DMS114 treated with DMSO at 0.1 percent for 48 hours (cell line): ENCODE measurements around the gene MLC1.

Experiments
- DNase-seq: peaks from one replicate; lab custom pipeline; 2025; ENCODE audit not compliant: unreplicated experiment; lab: John Stamatoyannopoulos, UW

The MLC1 gene

DNA sequence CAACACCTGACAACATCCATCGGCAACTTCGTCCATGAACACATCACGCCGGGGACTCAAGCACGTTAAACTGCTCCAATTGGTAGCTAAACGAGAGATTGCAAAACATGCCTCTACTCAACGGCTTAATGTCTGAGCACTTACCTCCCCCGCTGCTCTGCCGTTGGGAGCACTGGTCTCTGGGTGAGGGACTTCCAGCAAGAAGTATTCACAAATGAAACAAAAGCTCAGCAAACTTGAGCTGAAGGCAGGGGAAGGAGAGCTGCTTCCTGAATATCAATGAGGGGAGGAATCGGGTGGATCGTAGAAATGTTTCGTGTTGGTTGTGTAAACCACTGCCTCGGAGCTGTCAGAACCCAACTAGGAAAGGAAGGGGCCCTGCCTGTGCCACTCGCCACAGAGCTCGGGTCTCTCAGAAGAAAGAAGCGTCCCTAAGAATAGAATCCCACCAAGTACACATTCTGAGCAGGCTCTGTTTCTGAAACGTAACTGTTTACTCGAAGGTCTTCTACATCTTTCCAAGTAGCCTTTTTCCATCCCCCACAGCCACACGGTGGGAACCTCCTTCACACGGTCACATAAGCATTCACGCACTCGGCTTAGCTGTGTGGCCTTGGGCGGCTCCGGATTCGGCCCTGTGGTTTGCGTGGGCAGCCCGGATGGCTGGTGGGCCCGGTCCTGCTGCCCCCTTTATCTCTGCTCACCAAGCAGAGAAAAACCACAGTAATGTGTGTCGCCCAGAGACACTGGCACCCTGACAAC is at the start of gene MLC1:
Gene MLC1, minus strand, starts transcription at position 216 of the 762 bp plus-strand sequence. CDS start 524 bp downstream, outside the sequence.
- DNase-seq: no peak

DNA sequence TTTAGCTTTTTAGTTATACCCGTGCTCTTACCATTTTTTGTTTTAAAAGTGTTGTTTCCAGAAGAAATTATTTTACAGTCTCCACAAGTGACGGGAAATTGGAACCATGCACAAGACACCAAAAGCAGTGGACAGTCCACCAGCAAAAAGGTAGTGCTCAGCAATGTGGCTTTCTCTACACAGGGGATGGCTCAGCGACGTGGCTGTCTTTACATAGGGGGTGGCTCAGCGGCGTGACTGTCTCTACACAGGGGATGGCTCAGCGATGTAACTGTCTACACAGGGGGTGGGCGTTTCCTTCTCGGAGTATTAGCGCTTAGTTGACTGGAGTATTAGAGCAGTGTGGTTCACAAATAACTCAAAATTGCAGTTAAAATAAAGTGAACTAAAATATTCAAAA is 49.3 kb upstream of the MLC1 start:
- no peak for DNase-seq

DNA sequence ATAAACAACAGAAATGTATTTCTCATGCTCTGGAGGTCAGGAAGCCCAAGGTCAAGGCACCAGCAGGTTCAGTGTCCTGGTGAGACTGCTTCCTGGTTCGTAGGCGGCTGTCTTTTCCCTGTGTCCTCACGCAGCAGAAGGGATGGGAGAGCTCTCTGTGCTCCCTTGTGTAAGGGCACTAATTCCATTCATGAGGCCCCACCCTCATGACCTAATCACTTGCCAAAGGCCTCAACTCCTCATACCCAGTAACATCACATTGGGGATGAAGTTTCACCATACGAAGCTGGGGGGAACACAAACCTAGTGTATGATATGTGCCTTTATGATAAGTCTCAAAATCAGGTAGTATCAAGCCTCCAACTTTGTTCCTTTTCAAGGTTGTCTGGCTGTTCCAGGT is 46.7 kb upstream of the MLC1 start:
- no peak for DNase-seq

DNA sequence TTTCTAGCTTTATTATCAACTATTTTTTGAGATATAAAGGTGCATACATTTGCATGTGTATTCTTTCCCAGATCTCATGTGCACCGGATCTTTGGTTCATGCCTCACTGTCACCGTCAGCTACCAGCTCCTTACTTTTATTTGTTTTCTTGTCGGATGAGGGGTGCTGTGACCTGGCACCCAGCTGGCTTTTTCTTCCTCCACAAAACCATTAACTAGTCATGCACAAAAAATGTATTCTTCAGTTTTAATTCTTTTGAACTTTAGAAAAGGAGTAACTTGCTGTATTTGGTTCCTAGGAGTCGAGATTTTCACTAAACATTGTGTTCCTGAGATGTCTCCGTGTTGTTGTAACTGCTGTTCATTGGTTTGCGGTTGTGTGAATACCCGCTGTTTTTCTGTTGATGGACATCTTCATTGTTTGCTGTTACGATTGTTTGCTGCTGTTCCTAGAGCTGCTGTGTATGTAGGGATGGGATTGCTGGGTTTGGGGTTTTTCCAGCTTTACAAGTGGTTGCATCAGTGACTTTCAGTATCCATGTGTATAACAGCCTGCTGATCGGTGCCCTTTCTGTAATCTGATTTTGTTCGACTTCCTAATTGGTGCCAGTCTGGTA is 44.0 kb upstream of the MLC1 start:
- DNase-seq: no peak

DNA sequence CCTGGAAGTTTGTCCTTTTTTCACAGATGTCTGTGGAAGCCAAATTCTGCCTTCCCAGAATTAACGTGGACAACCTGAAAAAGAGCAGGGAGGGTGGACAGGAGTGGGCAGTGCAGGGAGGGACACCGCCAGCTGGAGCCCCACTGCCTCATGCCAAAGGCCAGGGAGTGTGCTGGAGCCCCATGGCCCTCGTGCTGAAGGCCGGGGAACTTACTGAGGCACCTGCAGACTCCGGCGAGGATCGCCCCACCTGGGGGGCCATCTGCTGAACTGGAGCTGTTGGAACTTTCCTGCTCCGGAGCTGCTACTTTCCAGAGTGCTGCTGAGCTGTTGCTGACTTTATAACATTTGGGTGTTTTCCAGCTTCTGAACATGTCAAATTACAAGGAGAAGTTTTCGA is 39.8 kb upstream of the MLC1 start:
- DNase-seq: no peak

DNA sequence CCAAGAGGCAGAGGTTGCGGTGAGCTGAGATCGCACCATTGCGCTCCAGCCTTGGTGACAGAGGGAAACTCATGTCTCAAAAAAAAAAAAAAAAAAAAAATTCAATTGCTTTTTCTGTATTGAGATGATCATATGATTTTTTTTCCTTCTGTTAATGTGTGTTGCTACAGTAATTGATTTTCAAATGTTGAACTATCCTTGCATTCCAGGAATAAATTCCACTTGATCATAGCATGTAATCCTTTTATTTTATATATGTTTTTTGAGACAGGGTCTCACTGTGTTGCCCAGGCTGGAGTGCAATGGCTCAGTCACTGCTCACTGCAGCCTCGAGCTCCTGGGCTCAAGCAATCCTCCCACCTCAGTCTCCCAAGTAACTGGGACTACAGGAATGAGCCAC is 37.9 kb upstream of the MLC1 start:
- DNase-seq: no peak

DNA sequence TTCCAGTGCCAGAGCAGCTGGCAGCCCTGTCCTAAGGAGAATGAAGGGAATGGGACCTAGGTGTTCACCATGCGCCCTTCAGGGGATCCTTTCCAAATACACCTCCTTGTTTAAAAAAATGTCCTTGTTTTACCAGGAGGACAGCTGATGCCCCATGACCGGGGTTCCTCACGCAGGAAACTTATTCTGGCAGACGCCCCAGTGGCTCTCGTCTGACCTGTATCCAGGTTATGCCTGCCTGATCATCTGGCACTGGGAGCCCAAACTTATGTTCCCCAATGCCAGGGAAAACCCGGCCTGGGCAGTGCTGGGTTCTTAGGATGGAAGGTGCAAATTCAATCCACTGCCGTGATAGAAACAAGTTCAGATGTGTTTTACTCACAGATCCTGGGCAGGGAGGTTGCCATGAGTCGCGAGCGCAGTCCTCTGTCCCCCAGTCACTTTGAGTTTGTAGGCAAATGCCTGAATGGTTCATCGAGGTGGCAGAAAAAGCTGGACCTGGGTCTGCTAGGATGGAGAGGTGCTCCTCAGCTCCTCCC is 36.0 kb upstream of the MLC1 start:
- no peak for DNase-seq

DNA sequence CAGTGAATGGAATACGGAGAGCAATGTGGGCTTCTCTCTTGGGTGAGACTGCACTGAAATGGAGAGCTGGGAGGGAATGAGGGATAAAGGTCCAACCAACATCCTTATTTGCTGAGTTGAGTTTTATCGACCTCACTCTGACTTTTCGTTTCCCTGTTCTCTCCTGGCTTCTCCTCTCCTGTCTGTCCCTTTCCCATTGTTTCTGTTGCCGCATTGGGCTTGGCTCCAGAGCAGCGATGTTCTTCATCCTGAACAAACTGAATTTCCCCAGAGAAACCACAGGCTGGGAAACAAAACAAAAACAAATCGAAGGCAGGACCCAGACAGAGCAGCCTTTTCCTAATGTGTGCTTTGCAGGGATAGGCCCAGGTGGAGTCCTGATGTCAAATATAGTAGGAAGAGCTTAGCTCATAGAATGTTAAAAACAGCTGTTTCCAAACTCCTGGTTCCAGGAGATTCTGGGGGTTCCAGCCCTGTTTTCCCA is 34.6 kb upstream of the MLC1 start:
- DNase-seq: no peak

DNA sequence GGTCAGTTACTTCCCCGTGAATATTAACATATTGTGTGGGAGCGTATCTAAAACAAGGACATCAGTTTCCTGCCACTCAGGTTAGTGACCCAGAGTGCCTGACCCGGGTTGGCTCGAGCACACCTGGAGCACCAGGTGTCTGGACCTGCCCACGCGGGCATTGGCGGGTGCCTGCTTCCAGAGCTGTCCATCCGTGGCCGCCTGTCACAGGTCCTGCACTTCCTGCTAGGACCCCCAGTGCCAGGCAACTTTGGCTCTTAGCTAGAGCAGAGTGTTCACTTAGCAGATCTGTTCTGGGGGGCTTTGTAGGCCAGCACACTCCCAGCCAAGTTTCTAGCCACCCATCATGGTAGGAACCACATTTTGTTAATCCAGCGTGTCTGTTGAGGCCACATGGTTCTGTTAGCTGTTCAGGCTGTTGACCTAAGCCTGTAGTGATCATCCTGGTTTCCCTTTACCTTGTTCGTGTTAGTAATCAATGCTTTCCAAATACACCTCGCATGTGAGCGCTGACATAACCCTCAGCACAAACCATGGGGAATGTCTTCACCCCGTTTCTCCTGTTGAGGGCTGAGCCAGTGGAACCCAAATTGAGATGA is 34.0 kb upstream of the MLC1 start:
- no peak for DNase-seq

DNA sequence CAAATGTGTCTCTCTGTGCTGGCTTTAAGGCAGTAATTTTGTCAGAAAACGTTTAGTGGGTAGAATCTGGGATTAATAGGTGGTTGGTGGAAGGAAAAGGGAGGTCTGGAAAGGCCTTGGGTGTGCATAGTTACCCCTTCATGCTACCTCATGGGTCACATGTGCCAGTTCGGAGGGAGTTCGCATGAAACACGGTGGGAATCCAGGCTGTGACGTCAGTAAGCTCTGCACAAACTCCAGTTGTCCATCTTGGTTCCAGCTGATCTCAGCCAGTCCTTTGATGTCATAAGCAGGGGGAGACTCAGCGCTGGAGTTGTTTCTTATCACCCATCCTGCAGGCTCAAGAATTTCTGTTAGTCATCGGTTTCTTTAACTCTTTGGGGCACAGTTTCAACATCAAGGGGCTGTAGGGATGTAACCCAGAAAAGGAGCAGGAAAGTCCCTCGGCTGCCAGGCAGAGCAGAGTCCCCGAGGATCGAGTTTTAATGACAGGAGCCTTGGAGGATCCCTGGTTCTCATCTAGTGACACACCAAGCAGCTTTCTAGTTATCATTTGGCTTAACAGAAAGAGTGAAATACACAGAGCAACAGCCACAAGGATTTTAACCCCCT is 33.4 kb upstream of the MLC1 start:
- DNase-seq: no peak

DNA sequence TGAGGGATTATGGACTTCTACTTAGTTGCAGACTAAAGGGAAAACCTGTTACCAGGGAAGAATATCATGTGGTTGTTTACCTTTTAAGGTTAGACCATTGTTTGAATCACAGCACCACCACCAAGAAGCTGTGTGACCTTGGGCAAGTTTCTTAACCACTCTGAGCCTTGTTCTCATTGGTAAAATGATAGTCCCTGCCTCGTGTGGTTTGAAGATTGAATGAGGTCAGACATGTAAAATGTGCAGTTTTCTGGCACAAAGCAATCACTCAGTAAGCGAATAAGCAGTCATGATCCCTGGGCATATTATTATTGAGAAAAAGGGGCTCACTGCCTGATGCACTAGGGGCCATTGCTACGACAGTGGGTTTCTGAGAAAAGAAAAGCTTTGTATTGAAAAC is 32.9 kb upstream of the MLC1 start:
- no peak for DNase-seq

DNA sequence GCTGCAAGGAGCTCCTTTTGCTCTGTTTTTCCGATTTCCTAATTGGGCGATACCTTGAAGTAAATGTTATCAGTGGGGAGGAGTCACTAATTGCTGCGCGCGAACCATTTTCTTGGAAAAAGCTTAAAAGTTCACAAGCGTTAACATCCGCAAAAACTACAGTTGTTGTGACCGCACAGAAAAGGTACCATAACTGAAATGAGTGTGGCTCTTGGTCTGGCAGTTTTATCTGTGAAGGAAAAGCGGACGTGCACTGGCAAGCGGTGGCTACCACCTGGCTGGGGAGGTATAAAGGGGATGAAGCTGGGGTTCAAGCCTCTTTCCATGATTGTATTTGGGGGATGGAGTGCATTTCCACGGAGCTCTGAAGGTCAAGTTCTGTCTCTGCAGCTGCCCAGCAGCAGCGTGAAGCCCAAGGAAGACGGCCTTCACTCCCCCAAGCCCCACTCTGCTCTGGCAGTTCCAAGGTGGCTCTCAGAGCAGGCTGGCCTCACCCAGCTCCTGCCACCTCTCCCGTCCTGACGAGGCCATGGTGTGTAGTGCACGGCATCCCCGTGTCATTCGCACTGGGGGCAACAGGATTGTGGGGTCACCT is 32.0 kb upstream of the MLC1 start:
- no peak for DNase-seq

DNA sequence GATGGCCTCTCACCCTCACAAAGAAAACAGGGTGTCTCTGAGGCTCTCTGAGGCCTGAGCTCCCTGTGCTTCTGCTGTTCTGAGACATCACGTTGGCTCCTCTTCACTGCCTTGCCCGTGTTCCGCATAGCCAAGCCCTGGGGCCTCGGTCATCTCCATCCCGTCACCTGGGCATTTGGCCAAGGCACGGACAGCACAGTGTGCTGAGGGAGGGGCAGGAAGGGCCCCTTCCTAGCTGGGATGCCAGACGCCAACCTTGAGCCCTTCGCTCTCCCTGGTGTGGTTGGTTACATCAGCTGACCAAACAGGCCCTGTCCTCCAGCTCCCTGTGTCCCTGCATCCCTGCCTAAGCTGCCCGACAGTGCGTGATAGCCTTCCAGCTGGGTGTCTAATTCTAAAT is 30.5 kb upstream of the MLC1 start:
- no peak for DNase-seq

DNA sequence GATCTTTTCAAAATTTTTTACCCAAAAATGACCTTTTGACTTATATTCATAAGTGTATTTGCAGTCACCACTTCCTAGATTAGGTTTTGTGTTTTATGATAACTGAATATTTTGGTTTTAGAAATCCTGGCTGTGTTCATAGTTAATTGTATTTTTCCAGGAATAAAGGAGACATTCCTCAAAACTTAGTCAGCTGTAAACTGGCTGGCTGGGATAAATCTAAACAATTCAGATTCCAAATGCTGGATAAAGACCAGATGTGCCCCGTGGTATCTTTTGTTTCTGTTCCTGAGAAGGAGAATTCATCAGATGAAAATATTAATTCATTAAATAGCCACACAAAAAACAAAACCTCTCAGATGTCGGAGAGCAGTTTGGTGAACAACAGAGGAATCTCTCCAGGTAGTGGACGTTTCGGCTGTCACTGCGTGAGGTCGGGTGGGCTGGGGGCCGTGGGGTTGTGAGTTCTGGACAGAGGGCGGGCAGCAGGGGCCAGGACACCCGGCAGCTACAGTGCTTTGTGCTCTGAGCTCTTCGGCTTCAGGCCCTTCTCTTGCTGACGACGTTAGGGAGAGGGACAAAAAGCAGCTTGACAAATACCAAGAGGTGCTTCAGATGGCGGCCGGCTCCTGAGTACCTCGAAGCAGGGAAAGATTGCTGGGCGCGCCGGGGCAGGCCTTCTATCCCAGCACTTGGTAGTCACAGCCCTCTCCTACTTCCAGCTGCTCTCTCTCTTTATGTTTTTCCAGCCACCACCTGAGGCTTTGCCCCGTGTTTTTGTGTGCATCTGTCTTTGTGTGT is 29.2 kb upstream of the MLC1 start:
- DNase-seq: no peak

DNA sequence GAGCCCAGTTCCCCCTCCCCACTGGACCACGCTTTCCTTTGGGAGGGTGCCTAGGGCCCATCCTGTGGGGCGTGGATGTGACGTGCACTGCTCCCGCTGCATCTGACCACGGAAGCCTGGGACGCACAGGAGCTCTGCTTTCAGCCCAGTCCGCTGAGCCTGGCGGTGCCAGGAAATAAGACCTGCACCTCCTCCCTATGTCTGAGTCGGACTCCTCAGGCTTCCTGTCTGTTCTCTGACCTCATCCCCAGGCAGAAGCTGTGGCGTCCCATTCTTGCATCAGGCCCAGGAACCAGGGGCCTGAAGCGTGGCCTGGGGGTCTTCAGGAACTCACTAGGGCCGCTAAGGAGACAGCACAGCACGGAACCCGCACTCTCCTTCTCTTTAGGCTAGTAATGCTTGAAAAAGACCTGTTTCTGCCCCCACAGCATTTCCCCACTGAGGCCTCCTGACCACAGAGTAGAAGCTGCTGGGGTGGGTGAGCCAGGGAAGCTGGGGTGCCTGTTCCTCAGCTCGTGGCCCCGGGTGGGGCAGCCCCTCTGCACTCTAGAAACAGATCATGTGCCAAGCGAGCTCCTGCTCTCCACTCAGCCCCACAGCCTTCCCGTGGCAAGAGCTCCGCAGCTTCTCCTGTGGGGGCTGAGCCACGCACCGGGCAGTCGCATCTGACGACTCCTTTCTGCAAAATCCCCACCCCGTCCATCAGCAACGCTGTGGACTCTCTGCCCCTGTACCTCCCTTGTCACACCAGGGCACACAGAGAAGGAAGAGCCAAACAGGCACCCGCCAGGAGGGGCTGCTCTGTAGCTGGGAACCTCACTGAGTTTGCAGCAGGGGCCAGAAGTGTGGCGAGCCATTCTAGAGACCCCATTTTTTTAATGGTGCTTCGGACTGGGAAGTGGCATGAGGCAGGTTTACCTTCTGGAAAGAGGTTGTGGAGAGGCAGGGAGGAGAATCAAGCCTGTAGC is 27.2 kb upstream of the MLC1 start:
- no peak for DNase-seq

DNA sequence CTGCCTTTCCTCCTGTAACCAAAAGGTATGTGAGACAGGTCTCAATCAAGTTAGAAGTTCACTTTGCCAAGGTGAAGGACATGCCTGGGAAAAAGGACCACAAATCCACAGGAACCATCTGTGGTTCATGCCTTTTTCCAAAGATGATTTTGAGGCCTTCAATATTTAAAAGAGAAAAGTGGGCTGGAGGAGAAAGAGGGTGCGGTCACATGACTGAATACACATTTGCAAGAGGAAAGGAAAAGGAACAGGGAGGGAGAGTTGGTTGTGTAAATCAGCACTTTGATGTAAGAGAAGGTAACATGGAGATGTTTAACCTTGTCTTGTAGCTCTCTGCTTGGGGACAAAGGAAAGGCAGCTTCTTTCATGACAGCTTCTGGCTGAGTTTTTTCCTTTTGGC is 25.8 kb upstream of the MLC1 start:
- no peak for DNase-seq

DNA sequence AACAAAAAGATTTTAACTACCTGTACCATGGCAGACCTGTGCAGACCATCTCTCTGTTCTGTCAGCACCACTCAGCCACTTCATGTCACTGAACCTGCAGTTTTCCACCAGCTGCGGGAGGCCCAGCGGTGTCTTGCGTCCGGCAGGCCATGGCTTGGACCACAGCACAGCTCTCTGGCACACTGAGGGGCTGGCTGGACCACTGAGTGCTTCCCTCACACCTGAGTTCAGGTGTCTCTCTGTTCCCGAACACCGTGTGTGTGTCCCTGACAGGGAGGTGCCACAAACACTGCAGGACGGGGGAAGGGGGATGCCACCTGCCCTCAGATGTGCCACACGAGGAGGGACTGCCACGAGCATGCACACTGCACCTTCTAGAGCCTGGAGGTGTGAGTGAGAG is 22.3 kb upstream of the MLC1 start:
- no peak for DNase-seq

DNA sequence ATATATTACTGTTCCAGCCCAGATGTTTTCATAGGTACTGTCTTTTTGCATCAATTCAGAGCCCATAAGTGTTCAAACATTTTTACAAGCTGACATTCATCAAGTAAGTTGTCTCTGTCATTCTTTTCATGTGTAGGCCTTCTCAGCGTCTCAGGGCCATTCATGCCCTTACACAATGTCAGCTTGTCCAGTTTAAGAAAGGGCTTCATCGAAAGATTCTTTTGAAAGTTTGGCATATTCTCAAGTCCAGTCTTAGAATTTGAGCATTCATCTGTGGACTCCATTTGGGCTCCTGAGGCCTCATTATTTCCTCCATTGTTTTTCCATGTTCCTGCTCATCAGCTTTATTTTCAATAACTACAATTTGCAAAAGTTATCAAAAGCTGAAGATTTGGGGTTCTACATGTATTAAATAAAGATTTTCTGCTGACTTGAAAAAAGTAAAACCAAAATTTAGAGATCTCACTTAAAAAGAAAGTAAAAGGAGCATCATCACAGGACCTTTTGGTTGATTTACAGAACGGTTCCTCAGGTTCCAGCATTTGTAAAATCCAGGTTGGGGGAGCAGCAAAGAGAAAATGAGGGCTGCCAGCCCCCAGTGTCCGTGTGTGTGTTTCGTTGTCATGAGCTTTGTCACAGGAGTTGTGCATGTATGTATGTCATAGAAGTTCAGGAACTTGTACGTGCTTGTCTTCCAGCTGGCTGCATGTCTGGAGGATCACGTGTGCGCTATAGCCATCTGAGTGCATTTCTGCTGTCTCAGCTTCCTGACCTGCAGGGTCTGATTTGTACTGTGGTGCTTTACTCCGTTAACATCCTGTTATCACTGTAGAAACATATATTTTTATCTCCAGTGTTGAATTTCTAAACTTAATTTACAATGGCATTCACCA is 20.2 kb upstream of the MLC1 start:
- no peak for DNase-seq
